Endometrium (tissue), 2 donors: ENCODE measurements around the gene TRMT10A.
"Not testable (repeated sequence)": the region's sequence is repeated elsewhere in the genome, so short reads cannot be mapped to it uniquely, and the experiment has no call there.

Experiments used
- FAIRE-seq: peaks from 2 replicates; lab custom pipeline; 2012; peaks lifted over from hg19 to GRCh38; lab: Jason Lieb, UNC
- donor health status: control.
- donor health status: control.

The TRMT10A gene

GRCh38 chr4:99540277-99540939, 23.4 kb downstream of the TRMT10A start:
- no peak for FAIRE-seq

DNA sequence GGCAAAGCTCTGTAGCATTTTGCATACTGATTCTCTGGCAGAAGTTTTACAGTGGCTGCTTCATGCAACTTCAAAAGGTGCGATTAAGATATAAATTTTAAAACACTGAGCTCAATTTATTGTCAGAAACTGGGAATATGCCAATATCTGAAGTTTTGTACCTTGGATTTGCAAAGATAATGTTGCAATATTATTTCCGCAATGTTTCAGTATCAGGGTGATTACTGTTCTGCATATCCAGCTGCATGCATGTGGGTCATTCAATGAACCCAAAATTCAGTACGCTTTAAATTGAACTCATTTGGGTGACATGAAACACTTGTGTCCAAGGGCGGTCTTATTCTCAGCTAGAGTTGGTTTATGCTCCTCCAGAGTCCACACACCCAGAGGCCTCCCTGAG, 26.2 kb downstream of the TRMT10A start:
- no peak for FAIRE-seq

GRCh38 chr4:99536848-99537247, 27.0 kb downstream of the TRMT10A start:
- no peak for FAIRE-seq

DNA sequence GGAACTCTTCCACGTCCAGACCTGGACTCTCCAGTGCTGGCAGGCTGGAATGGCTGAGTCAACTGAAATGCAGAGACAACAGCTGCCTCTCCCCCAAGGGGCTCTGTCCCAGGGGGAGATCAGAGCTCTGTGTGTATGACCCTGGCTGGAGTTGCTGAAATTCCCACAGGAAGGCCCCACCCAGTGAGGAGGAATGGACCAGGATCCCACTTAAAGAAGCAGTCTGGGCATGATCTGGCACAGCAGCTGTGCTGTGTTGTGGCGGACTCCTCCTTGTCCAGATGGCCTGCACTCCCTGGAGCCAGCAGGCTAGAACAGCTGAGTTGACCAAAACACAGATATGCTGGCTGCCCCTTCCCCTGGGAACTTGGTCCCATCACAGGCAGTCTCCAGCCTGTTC, 27.6 kb downstream of the TRMT10A start:
- FAIRE-seq = no peak

GRCh38 chr4:99534699-99535098, 29.1 kb downstream of the TRMT10A start:
- not testable (repeated sequence) for FAIRE-seq

DNA sequence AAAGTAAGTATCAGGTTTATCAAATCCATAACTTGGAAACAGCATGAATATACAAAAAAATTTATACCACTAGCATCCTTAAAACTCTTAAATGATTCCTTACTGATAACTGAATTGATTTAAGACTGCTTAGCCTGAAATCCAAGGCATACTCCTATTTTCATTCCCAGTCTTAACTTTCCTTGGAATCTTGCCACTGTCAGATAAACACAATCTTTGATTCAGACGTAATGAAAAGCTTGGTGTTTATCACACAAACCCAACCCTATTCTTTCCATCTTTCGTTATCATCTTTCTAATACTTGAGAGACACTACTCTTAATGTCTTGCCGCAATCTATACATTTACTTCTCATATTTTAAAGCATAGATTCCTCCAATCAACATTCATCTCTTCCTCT, 33.9 kb downstream of the TRMT10A start:
- no peak for FAIRE-seq

DNA sequence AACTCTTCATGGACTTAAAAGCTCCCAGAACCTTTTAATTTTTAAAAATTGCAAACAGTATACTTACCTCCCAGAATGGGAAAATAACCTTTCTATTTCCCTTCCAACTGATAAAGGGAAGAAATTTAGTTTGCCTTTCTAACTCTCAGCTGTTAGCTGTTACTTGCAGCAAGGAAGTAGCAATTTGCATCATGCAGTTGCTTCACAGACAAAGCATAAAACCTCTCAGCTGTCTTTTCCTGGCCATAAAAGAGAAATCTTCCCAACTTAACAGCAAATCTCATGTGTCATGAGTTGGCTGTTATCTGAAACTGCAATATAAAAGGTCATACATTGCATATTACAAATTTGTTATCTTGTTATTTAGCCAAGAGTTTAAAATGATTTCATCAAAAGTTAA, 34.6 kb downstream of the TRMT10A start:
- no peak for FAIRE-seq

DNA sequence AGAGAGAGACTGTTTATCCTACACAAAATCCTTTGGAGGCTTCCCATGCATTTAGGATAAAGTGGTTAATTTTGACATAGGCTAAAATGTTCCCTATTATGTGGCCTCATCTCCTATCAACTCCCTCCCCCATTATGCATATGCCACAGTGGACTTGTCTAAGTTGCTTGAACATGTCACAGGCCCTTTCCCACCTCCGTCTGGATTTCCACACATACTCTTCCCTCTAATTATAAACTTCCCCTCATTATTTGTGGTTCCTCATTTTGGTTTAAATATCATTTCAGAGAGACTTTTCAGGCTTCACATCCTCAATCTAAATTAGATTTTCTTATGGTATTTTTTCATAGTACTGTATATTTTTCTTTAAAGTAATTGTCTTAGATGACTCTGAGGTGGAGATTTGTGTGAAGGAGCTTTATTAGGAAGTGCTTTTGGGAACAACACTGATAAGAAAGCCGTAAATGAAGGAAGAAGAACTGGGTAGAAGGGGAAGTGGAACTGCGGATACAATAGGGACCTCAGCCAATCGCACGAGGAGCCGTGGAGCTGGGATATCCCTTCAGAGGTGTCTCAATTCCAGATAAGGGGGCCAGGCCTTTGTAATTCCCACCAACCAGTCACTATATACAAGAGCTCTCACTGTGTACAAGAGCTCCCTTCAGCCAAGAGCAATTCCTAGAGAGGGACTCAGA, 45.1 kb downstream of the TRMT10A start:
- no peak for FAIRE-seq

DNA sequence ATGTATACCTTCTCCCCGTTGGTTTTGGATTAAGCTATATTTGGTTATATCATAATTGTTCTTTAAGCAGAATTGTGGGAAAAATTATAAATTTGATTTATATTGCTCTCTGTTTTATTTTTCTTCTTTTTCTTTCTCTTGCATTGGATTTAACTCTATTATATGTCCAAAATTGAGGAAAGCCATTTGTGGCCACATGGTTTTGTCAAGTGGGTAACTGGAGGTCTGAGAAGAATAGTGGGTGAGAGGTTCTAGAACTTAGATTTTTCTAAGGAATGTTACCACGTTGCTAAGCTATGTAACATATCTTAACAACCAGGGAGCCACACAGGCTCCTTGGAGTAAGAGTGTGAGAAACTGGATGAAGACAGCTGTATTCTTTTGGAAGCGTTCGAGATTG, 53.1 kb downstream of the TRMT10A start, which contains the start of gene C4orf17:
TSS of gene C4orf17 (plus strand) at position 301 of the 400 bp plus-strand sequence. CDS start 2,061 bp downstream, outside the sequence.
- FAIRE-seq = no peak

DNA sequence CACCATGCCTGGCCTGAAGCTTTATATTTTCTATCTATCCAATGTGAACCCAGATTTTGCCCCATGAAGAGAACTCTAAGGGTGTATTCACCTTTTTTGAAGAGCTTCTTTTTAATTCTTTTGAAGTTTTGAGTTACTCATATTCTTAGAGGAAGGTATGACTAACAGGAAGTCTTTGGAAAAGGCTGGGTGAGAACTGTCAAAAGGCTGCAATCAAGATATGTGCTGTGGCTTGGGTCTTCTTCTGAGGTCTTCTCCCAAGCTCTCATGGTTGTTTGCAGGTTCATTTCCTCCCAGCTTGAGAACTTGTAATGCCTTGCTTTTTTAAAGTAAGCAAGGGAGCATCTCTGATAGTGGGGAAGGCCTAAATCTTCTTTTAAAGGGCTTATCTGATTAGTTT, 56.1 kb downstream of the TRMT10A start:
- no peak for FAIRE-seq

- FAIRE-seq = no peak
Observed at GRCh38 chr4:99507349-99507748, 56.5 kb downstream of the TRMT10A start.

GRCh38 chr4:99506781-99507180, 57.1 kb downstream of the TRMT10A start:
- no peak for FAIRE-seq

DNA sequence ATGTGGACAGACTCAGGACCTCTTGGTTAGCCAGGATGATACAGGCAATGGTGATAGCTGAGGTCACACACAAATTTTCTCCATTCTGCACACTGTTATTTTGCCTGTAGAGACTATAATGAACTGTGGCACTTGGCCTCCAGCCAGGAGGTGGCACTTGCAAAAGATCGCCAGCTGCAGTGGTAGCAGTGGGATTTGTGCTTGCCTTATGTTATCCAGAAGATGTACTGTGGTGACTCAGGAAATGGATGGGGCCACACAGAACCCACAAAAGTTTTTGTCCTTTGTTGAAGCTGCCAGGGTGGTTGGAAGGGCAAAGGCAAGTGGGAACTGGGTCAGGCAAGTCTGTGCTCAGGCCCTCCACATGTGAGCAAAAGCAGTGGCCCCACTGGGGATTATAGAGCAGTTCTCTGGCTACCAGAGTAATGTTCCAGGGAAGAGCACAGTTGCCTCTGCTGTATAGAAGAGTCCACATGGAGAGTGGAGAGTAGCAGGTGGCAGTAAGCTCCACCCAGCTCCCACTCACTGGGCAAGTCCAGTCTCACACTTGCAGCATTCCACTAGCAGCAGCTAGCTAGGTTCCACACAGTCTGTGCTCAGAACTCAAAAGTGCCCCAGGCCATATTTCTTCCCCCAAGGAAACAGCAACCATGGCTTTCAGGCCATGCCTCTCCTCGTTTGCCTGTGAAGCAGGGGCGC, 58.9 kb downstream of the TRMT10A start:
- no peak for FAIRE-seq
